ENCODE measurements around the gene CBL. TPM values are rescaled to one million over a fixed set of nuclear protein-coding genes. Genes with fewer than 3 reads are reported as not detected.
A peak's percentile ranks its signal among the peaks of the same experiment; 100 is the strongest.

CBL gene
- total RNA-seq, 6 experiments from 2014 or later: 24.2 to 31.2 (median 26.1) TPM

- Mint-ChIP-seq H3K27me3 (ENCODE audit: insufficient read depth) (peaks cover 13% of the 10 kb centered on the region), H3K4me1 (ENCODE audit: low read depth) (peaks cover 9% of the 10 kb centered on the region), H3K36me3 (ENCODE audit: low read depth) (no peaks in the 10 kb centered on the region), H3K4me3 (no peak overlapping the region), H3K9me3 (no peaks in the 10 kb centered on the region), H3K27ac (no peak overlapping the region)
- no peak for TF ChIP-seq CTCF (IDR thresholded peaks at IDR 0.05)
- no peak for DNase-seq
Observed at GRCh38 chr11:119314726-119315125, 108.6 kb downstream of the CBL start.

GRCh38 chr11:119315131-119316015 lies 109.2 kb downstream of the CBL start:
- DNase-seq: no peak
- H3K27me3 Mint-ChIP-seq (ENCODE audit: insufficient read depth): peaks cover 11% of the 10 kb centered on the region; the same call in 1 of the 2 replicates
- peak overlapping the region; percentile 24; the same call in 1 of the 2 replicates for H3K4me3 Mint-ChIP-seq
- peak; percentile 31; the same call in 1 of the 2 replicates for TF ChIP-seq CTCF (IDR thresholded peaks at IDR 0.05)
- no peaks in the 10 kb centered on the region for H3K9me3 Mint-ChIP-seq
- H3K36me3 Mint-ChIP-seq (ENCODE audit: low read depth): no peaks in the 10 kb centered on the region
- H3K27ac Mint-ChIP-seq: no peak overlapping the region
- H3K4me1 Mint-ChIP-seq (ENCODE audit: low read depth): peaks cover 9% of the 10 kb centered on the region

- Mint-ChIP-seq H3K4me1 (ENCODE audit: low read depth) (peaks cover 9% of the 10 kb centered on the region), H3K27me3 (ENCODE audit: insufficient read depth) (peaks cover 11% of the 10 kb centered on the region; the same call in 1 of the 2 replicates), H3K27ac (no peak overlapping the region), H3K4me3 (peak overlapping the region; percentile 72), H3K36me3 (ENCODE audit: low read depth) (no peaks in the 10 kb centered on the region), H3K9me3 (no peaks in the 10 kb centered on the region)
- no peak for DNase-seq
- TF ChIP-seq CTCF (IDR thresholded peaks at IDR 0.05): no peak
Observed at GRCh38 chr11:119316016-119316728, 110.0 kb downstream of the CBL start.

GRCh38 chr11:119316729-119317591 lies 110.8 kb downstream of the CBL start, which contains the start of gene MCAM:
MCAM (minus strand) TSS chr11:119317130; CDS start chr11:119317101, 29 bp downstream.
- peaks cover 9% of the 10 kb centered on the region for H3K4me1 Mint-ChIP-seq (ENCODE audit: low read depth)
- no peak within 1 kb of the TSS for H3K27ac Mint-ChIP-seq
- peak within 1 kb of the TSS; percentile 72 for H3K4me3 Mint-ChIP-seq
- H3K36me3 Mint-ChIP-seq (ENCODE audit: low read depth): no peaks in the 10 kb centered on the region
- TF ChIP-seq CTCF (IDR thresholded peaks at IDR 0.05): no peak
- no peaks in the 10 kb centered on the region for H3K9me3 Mint-ChIP-seq
- peaks cover 11% of the 10 kb centered on the region; the same call in 1 of the 2 replicates for H3K27me3 Mint-ChIP-seq (ENCODE audit: insufficient read depth)
- no peak for DNase-seq

All from HFFc6 (cell line).